ENCODE results near the gene NPY4R. TPM values are rescaled to one million over a fixed set of nuclear protein-coding genes. Genes with fewer than 3 reads are reported as not detected.
"Not testable (repeated sequence)": the region's sequence is repeated elsewhere in the genome, so short reads cannot be mapped to it uniquely, and the experiment has no call there.

NPY4R gene, protein sequence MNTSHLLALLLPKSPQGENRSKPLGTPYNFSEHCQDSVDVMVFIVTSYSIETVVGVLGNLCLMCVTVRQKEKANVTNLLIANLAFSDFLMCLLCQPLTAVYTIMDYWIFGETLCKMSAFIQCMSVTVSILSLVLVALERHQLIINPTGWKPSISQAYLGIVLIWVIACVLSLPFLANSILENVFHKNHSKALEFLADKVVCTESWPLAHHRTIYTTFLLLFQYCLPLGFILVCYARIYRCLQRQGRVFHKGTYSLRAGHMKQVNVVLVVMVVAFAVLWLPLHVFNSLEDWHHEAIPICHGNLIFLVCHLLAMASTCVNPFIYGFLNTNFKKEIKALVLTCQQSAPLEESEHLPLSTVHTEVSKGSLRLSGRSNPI
- total RNA-seq, result not detected
- polyA plus RNA-seq, result not detected

DNA sequence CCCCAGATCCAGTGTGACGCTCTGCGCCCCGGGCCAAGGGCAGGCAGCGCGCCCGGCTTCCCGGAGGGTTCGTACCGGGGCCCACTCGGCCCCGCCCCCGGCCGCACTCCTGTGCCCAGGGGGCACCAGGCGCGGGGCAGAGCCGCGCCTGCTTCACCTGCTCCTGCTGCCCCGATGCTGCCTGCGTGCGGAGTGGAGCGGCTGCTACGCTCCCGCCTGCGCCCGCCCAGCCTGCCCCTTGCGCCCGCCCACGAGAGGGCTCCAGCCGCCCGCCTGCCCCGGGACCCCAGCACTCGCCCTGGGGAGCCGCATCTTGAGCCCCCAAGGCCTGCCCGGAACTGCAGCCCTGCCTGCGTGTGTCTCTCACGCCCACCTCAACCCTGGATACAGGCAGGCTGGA, at the start of gene NPY4R:
NPY4R (minus strand) TSS at position 194 of the 400 bp plus-strand sequence. CDS start 3,323 bp downstream, outside the sequence.
- CTCF ChIA-PET; H3K4me3 Mint-ChIP-seq; H3K27ac ChIP-seq (ENCODE audit: low read depth, low read length); H3K36me3 Mint-ChIP-seq; H3K9me3 Mint-ChIP-seq; H3K27me3 Mint-ChIP-seq; H3K4me1 Mint-ChIP-seq; H3K9me3 ChIP-seq (ENCODE audit: low read length); H3K27ac Mint-ChIP-seq; POLR2A ChIA-PET; H3K4me1 ChIP-seq (ENCODE audit: insufficient read depth, low read length); H3K36me3 ChIP-seq (ENCODE audit: insufficient read depth, low read length); DNase-seq; H3K27me3 ChIP-seq (ENCODE audit: insufficient read depth, low read length, poor library complexity, severe bottlenecking); H3K4me3 ChIP-seq (ENCODE audit: low read length): not testable (repeated sequence)

DNA sequence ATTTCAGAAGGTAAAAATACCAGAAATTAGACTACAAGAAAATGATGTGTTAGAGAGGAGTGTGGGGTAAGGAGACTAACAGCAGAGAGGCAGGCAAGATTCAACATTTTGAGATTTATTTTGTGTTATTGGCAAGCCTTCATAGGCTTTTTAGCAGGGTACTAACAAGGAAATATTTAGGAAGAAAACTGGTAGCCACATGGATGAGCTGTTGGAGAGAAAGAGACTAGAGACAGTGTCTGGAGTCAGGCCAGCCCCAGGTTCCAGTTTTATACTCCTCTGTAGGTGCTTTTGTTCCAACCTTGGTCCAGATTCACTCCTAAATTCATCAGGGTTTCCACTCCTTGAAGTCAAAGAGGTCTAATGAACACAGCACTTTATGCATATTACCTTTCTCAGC, 49.6 kb upstream of the NPY4R start:
- H3K36me3 Mint-ChIP-seq, result no peaks in the 10 kb centered on the region
- H3K27me3 Mint-ChIP-seq, result peaks cover 4 to 5% of the 10 kb centered on the region in 2 donors
- Histone ChIP-seq H3K4me1 (ENCODE audit: insufficient read depth, low read length) (no peaks in the 10 kb centered on the region), H3K4me3 (ENCODE audit: low read length) (no peak overlapping the region), H3K27me3 (ENCODE audit: insufficient read depth, low read length, poor library complexity, severe bottlenecking) (no peaks in the 10 kb centered on the region), H3K27ac (ENCODE audit: low read depth, low read length) (no peak overlapping the region), H3K36me3 (ENCODE audit: insufficient read depth, low read length) (no peaks in the 10 kb centered on the region), H3K9me3 (ENCODE audit: low read length) (no peaks in the 10 kb centered on the region)
- CTCF ChIA-PET, result no interaction called here
- H3K4me1 Mint-ChIP-seq, result no peaks in the 10 kb centered on the region
- no peak overlapping the region for H3K27ac Mint-ChIP-seq
- no peaks in the 10 kb centered on the region for H3K9me3 Mint-ChIP-seq
- no peak overlapping the region for H3K4me3 Mint-ChIP-seq
- POLR2A ChIA-PET, result no interaction called here
- no peak for DNase-seq

DNA sequence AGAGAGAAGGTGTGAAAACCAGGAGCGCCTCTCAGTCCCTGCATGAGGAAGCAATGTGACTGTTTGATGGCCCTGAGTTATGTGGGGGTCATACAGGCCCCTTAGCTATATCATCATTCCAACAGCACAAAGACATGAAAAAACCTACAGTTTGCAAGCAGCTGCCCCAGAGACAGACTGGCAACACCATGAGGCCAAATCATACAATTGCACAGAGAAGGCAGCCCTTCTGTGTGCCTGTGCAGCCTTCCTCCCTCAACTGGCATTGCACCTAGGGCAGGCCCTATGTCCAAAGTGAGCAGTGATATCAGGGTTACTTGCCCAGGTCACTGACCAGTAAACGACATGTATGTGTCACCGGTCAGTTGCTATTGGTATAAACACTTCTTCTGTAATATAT, 49.1 kb upstream of the NPY4R start:
- H3K4me3 Mint-ChIP-seq, result no peak overlapping the region
- H3K4me1 Mint-ChIP-seq, result no peaks in the 10 kb centered on the region
- H3K27ac Mint-ChIP-seq, result no peak overlapping the region

DNA sequence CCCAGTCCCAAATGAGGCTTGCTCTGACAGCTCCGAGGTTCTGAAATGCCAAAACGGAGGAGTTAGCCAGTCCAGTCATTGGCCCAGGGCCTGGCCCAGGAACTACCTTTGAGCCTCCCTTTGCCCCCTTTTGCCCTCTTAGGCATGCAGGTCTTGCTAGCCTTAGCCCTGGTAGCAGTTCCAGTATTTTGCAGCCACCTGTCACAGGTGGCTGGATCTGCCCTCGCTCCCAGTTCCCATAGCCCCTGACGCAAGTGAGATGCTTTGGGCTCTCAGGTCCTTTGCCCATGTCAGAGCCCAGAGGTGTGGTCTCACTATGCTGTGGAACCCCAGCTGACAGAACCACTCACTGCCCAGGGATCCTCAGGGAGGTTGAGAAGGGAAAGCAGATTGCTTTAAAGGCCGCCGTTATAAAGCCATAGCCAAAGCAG, 48.7 kb upstream of the NPY4R start:
- H3K27me3 ChIP-seq (ENCODE audit: insufficient read depth, low read length, poor library complexity, severe bottlenecking), result no peaks in the 10 kb centered on the region
- Mint-ChIP-seq H3K4me1 (no peaks in the 10 kb centered on the region), H3K4me3 (no peak overlapping the region)

More for the DNA sequence above, 49.1 kb upstream of the NPY4R start:
- ChIA-PET POLR2A (no interaction called here), CTCF (no interaction called here)
- Mint-ChIP-seq H3K27me3 (peaks cover 4 to 5% of the 10 kb centered on the region in 2 donors), H3K36me3 (no peaks in the 10 kb centered on the region), H3K9me3 (no peaks in the 10 kb centered on the region)
- no peaks in the 10 kb centered on the region for H3K4me1 ChIP-seq (ENCODE audit: insufficient read depth, low read length)
- no peaks in the 10 kb centered on the region for H3K9me3 ChIP-seq (ENCODE audit: low read length)
- H3K27me3 ChIP-seq (ENCODE audit: insufficient read depth, low read length, poor library complexity, severe bottlenecking), result no peaks in the 10 kb centered on the region
- DNase-seq, result peak in 1 of 5 donors; percentile 35
- H3K4me3 ChIP-seq (ENCODE audit: low read length), result no peak overlapping the region
- no peaks in the 10 kb centered on the region for H3K36me3 ChIP-seq (ENCODE audit: insufficient read depth, low read length)
- H3K27ac ChIP-seq (ENCODE audit: low read depth, low read length), result no peak overlapping the region

DNA sequence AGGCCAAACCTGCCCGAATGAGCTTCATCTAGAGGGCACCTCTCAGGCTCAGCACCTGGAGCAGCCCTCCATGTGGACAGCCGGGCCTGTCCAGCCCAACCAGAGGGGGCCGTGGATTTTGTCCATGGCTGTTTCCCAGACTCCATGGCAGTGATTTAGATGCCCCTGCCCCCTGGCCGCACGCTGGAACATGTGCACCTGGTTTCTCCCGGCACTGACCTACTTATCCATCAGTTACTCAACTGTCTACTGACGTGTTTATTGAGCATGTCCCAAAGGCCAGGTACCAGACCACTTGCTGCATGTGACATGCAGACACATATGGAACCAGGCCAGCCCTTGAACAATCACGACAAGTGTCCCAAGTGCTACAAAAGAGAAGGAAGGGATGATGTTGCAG, 47.6 kb upstream of the NPY4R start:
- H3K4me1 ChIP-seq (ENCODE audit: insufficient read depth, low read length); H3K27ac Mint-ChIP-seq; H3K36me3 Mint-ChIP-seq; H3K9me3 Mint-ChIP-seq; H3K4me1 Mint-ChIP-seq; CTCF ChIA-PET; POLR2A ChIA-PET; H3K27me3 ChIP-seq (ENCODE audit: insufficient read depth, low read length, poor library complexity, severe bottlenecking); H3K36me3 ChIP-seq (ENCODE audit: insufficient read depth, low read length); H3K9me3 ChIP-seq (ENCODE audit: low read length); H3K27me3 Mint-ChIP-seq; H3K4me3 ChIP-seq (ENCODE audit: low read length); H3K4me3 Mint-ChIP-seq; DNase-seq; H3K27ac ChIP-seq (ENCODE audit: low read depth, low read length): not testable (repeated sequence)

More for the DNA sequence above, 48.7 kb upstream of the NPY4R start:
- H3K9me3 Mint-ChIP-seq, result no peaks in the 10 kb centered on the region
- DNase-seq, result peak in 1 of 5 donors; percentile 17
- Histone ChIP-seq H3K9me3 (ENCODE audit: low read length) (no peaks in the 10 kb centered on the region), H3K36me3 (ENCODE audit: insufficient read depth, low read length) (no peaks in the 10 kb centered on the region), H3K4me1 (ENCODE audit: insufficient read depth, low read length) (no peaks in the 10 kb centered on the region), H3K4me3 (ENCODE audit: low read length) (no peak overlapping the region), H3K27ac (ENCODE audit: low read depth, low read length) (no peak overlapping the region)
- POLR2A ChIA-PET, result interaction anchor here (0.6 kb wide), 1 partner anchor 16 kb away, joined by 3 read pairs; no protein-coding TSS in a partner anchor
- H3K27me3 Mint-ChIP-seq, result peaks cover 4 to 5% of the 10 kb centered on the region in 2 donors
- no peak overlapping the region for H3K27ac Mint-ChIP-seq
- H3K36me3 Mint-ChIP-seq, result no peaks in the 10 kb centered on the region
- CTCF ChIA-PET, result no interaction called here

DNA sequence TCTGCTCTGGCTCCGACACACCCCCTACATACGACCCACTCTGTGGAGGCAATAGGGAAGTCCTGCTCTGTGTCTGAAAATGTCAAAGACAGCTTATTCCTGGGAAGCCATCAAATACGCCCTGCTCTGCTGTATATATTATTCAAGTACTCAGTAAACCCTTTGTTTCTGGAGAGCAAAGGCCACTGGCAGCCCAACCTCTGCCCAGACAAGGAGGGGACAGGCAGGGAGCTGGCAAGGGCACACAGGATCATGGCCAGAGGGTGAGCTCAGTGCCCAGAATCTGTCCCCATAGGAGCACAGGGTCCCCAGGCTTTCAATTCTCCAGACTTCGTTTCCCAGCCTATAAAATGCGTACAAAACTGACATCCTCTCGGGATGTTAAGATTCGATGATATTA, 47.0 kb upstream of the NPY4R start:
- DNase-seq; H3K27ac ChIP-seq (ENCODE audit: low read depth, low read length); H3K27me3 ChIP-seq (ENCODE audit: insufficient read depth, low read length, poor library complexity, severe bottlenecking); H3K4me3 ChIP-seq (ENCODE audit: low read length); H3K4me1 Mint-ChIP-seq; H3K4me3 Mint-ChIP-seq; POLR2A ChIA-PET; H3K9me3 ChIP-seq (ENCODE audit: low read length); H3K9me3 Mint-ChIP-seq; H3K36me3 Mint-ChIP-seq; CTCF ChIA-PET; H3K27me3 Mint-ChIP-seq; H3K27ac Mint-ChIP-seq; H3K36me3 ChIP-seq (ENCODE audit: insufficient read depth, low read length); H3K4me1 ChIP-seq (ENCODE audit: insufficient read depth, low read length): not testable (repeated sequence)

DNA sequence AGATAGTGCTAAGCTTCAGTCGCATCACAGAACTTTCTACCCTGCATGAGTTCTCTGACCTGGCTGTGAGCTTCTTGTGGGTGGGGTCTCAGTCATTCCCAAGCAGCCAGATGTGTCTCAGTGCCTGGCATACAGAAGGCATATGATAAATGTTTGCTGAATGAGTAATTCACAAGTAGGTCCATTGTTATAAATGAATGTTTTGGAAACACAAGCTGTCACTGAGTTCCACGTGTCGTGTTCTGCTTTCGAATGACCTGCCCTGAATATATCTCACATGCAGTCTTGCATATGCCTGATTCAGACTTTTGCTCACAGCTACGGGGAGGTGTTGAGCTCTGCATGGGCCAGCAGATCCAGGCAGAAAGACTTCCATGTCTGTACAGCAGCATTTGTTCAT, 46.2 kb upstream of the NPY4R start:
- H3K27me3 ChIP-seq (ENCODE audit: insufficient read depth, low read length, poor library complexity, severe bottlenecking); H3K9me3 ChIP-seq (ENCODE audit: low read length); H3K9me3 Mint-ChIP-seq; H3K27ac Mint-ChIP-seq; DNase-seq; H3K27ac ChIP-seq (ENCODE audit: low read depth, low read length); H3K36me3 ChIP-seq (ENCODE audit: insufficient read depth, low read length); CTCF ChIA-PET; H3K27me3 Mint-ChIP-seq; H3K4me3 ChIP-seq (ENCODE audit: low read length); H3K4me3 Mint-ChIP-seq; H3K4me1 ChIP-seq (ENCODE audit: insufficient read depth, low read length); H3K4me1 Mint-ChIP-seq; H3K36me3 Mint-ChIP-seq; POLR2A ChIA-PET: not testable (repeated sequence)

DNA sequence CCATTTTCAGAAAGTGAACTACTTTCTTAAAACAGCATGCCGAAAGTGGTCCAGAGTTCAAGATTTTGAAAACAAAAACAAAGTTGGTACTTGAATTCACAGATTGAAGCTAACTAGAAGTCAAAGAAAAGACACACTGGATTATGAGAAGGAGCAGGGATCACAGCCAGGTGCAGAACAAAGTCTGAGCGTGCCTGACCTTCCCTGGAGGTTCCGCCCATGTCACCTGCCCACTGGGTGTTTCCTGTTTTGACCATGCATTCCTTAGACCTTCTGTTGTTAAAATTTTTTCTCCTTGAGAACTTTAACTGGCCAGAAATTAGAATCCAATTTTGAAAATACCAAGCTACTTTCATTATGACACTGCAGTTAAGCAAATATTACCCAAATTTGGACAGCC, 34.2 kb upstream of the NPY4R start:
- H3K9me3 Mint-ChIP-seq; H3K4me1 ChIP-seq (ENCODE audit: insufficient read depth, low read length); H3K27ac ChIP-seq (ENCODE audit: low read depth, low read length); H3K36me3 ChIP-seq (ENCODE audit: insufficient read depth, low read length); DNase-seq; H3K9me3 ChIP-seq (ENCODE audit: low read length); H3K4me3 Mint-ChIP-seq; CTCF ChIA-PET; H3K4me1 Mint-ChIP-seq; POLR2A ChIA-PET; H3K27me3 ChIP-seq (ENCODE audit: insufficient read depth, low read length, poor library complexity, severe bottlenecking); H3K27me3 Mint-ChIP-seq; H3K27ac Mint-ChIP-seq; H3K36me3 Mint-ChIP-seq; H3K4me3 ChIP-seq (ENCODE audit: low read length): not testable (repeated sequence)
